Common myeloid progenitor, CD34-positive (primary cell): ENCODE results near the gene SFXN1.

Experiments
- CTCF ChIA-PET: fragments of 350-600 bp; sonication (Branson Sonifier 250); formaldehyde crosslinking; loops from one replicate; lab custom pipeline; 2021; ENCODE audit warnings: antibody characterized with exemption; lab: Charles Lee
- POLR2A ChIA-PET: fragments of 350-600 bp; sonication (Branson Sonifier 250); formaldehyde crosslinking; loops from one replicate; lab custom pipeline; 2021; ENCODE audit warnings: antibody characterized with exemption; lab: Charles Lee
- DNase-seq, 3 donors: peaks; one replicate each; pipeline versions ENCODE4 v3.0.0 to v3.0.0-alpha.2; 2013
- H3K27ac ChIP-seq, 2 experiments: 1 replicate in 1 of 2; 2 replicates in 1 of 2; pipeline ENCODE4 v1.7.0; 2013; ENCODE audit warnings: inconsistent platforms in 2 of 2, low read length in 2 of 2, mild to moderate bottlenecking in 2 of 2, low read depth in 1 of 2, moderate library complexity in 1 of 2; ENCODE audit not compliant: severe bottlenecking in 2 of 2, insufficient read depth in 1 of 2, poor library complexity in 1 of 2
- H3K27me3 ChIP-seq, 5 experiments: replicated peaks in 2 of 5; 1 replicate in 3 of 5; 2 replicates in 2 of 5; pipeline versions ENCODE4 v1.6.1 to v1.7.0; 2013; ENCODE audit warnings: low read length in 4 of 5, mild to moderate bottlenecking in 2 of 5, moderate library complexity in 2 of 5, inconsistent platforms in 1 of 5; ENCODE audit not compliant: insufficient read depth in 5 of 5, control insufficient read depth in 4 of 5
- H3K36me3 ChIP-seq, 4 experiments: 1 replicate in 2 of 4; 2 replicates in 2 of 4; pipeline versions ENCODE4 v1.6.1 to v1.7.0; 2013; ENCODE audit warnings: low read length in 3 of 4, control low read depth in 1 of 4, mild to moderate bottlenecking in 1 of 4; ENCODE audit not compliant: control insufficient read depth in 4 of 4, insufficient read depth in 4 of 4
- H3K4me1 ChIP-seq, 4 experiments: 1 replicate in 3 of 4; 2 replicates in 1 of 4; pipeline versions ENCODE4 v1.6.1 to v1.7.1; 2013; ENCODE audit warnings: low read length in 3 of 4, mild to moderate bottlenecking in 3 of 4, control low read depth in 1 of 4, inconsistent platforms in 1 of 4, moderate library complexity in 1 of 4; ENCODE audit not compliant: control insufficient read depth in 4 of 4, insufficient read depth in 4 of 4; ENCODE audit errors: control extremely low read depth in 1 of 4
- H3K4me3 ChIP-seq, 7 experiments: 1 replicate in 4 of 7; 2 replicates in 3 of 7; pipeline versions ENCODE4 v1.5.1 to v1.7.0; 2013; ENCODE audit warnings: mild to moderate bottlenecking in 7 of 7, low read length in 6 of 7, moderate library complexity in 6 of 7, inconsistent platforms in 2 of 7, low read depth in 2 of 7, control low read depth in 1 of 7; ENCODE audit not compliant: insufficient read depth in 4 of 7, control insufficient read depth in 1 of 7; ENCODE audit errors: extremely low read depth in 1 of 7
- H3K9me3 ChIP-seq, 5 experiments: 1 replicate in 4 of 5; 2 replicates in 1 of 5; pipeline versions ENCODE4 v1.6.1 to v1.7.1; 2013; ENCODE audit warnings: low read length in 4 of 5, mild to moderate bottlenecking in 2 of 5, inconsistent platforms in 1 of 5, low read depth in 1 of 5, moderate library complexity in 1 of 5; ENCODE audit not compliant: control insufficient read depth in 4 of 5, insufficient read depth in 2 of 5; ENCODE audit errors: control extremely low read depth in 1 of 5
- WGBS: methylation state at CpG from one replicate; pipeline ENCODE4 v1.1.5; 2013; ENCODE audit not compliant: insufficient coverage; 5-methylcytosine and 5-hydroxymethylcytosine counted together

SFXN1 gene

DNA sequence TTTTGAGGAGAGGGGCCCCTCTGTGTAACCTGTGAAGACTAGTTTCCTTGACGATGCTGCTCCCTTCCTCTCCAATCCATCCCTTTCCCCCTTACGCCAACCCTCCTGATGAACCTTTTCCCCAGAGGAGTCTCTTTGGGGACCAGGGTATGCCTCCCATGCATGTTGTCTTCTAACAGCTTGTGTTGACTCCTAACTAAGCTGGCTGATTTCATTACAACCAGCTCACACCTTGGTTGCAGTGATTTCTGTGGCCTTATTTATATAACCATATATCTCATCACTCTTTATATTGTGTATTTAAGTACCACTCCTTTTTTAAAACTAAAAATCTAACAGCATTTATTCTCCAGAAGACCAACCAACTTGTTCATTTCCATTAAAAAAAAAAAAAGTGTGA lies 42.5 kb downstream of the SFXN1 start:
- 100% methylated on average over 2 of the region's 2 CpGs for WGBS
- POLR2A ChIA-PET = no interaction called here

DNA sequence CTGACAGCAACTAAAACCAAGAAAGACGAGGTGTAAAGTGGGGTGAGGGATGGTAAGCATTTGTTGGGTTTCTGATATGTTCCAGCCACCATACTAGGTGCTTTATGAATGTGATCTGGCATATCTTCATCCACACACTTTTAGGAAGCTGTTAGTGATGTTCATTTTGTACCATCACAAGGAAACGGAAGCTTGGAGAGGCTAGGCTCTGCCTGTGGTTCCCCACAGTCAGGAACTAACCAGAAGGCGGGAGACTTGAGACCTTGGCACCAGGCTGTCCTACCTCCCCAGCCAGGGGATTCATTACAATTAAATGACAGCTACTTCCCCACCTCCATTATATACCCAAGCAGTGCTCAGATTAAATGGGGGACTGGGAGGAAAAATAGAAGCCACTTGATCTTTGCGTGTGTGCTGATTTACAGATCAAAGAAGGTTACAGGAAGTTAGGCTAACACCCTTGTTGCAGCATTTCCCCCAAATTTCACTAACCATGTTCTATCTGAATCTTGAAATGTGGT lies 43.0 kb downstream of the SFXN1 start:
- POLR2A ChIA-PET = no interaction called here
- no peak overlapping the region for H3K4me3 ChIP-seq
- DNase-seq = no peak
- no peaks in the 10 kb centered on the region for H3K27me3 ChIP-seq
- peaks cover 5 to 18% (median 8%) of the 10 kb centered on the region in 5 experiments for H3K9me3 ChIP-seq
- no peaks in the 10 kb centered on the region for H3K4me1 ChIP-seq
- no peak overlapping the region for H3K27ac ChIP-seq
- peaks cover 23 to 80% (median 58%) of the 10 kb centered on the region in 4 experiments for H3K36me3 ChIP-seq
- WGBS = 74% methylated on average over 2 of the region's 4 CpGs
- CTCF ChIA-PET = interaction anchor here (0.8 to 2.6 kb wide), 3 partner anchors 12 to 209 kb away, joined by 3 to 9 read pairs (median 3); no protein-coding TSS in a partner anchor

More for the DNA sequence above, 42.5 kb downstream of the SFXN1 start:
- H3K36me3 ChIP-seq = peaks cover 20 to 80% (median 58%) of the 10 kb centered on the region in 4 experiments
- H3K27ac ChIP-seq = no peak overlapping the region
- DNase-seq = no peak
- CTCF ChIA-PET = interaction anchor here (0.8 to 2.6 kb wide), 3 partner anchors 13 to 209 kb away, joined by 3 to 9 read pairs (median 3); no protein-coding TSS in a partner anchor
- H3K27me3 ChIP-seq = no peaks in the 10 kb centered on the region
- H3K4me1 ChIP-seq = no peaks in the 10 kb centered on the region
- peaks cover 5 to 18% (median 8%) of the 10 kb centered on the region in 5 experiments for H3K9me3 ChIP-seq
- H3K4me3 ChIP-seq = no peak overlapping the region

DNA sequence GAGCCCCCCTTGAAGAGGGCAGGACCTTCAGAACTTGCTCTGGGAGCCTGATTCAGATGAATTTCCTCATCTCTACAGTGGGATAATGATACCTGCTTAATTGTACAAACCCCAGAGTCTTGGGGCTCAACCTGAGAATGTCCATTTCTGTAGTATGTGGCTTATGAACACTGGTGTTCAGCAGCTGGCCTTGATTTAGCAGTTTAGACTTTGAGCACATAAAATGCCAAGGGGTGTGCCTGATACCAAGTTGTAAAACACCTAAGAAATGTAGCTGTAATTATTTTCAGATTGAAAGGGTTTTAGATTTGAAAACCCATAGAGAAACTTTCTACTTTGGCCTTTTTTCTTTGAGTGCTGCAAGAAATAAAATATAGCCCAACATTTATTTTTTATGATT lies 44.9 kb downstream of the SFXN1 start:
- H3K27me3 ChIP-seq = no peaks in the 10 kb centered on the region
- peaks cover 28 to 70% (median 51%) of the 10 kb centered on the region in 4 experiments for H3K36me3 ChIP-seq
- no peaks in the 10 kb centered on the region for H3K4me1 ChIP-seq
- POLR2A ChIA-PET = no interaction called here
- H3K4me3 ChIP-seq = no peak overlapping the region
- H3K9me3 ChIP-seq = peaks cover under 1 to 9% (median 3%) of the 10 kb centered on the region in 5 experiments
- H3K27ac ChIP-seq = no peak overlapping the region
- no peak for DNase-seq
- CTCF ChIA-PET = interaction anchor here (1.4 to 2.6 kb wide), 2 partner anchors 11 to 17 kb away, joined by 3 to 9 read pairs; no protein-coding TSS in a partner anchor

DNA sequence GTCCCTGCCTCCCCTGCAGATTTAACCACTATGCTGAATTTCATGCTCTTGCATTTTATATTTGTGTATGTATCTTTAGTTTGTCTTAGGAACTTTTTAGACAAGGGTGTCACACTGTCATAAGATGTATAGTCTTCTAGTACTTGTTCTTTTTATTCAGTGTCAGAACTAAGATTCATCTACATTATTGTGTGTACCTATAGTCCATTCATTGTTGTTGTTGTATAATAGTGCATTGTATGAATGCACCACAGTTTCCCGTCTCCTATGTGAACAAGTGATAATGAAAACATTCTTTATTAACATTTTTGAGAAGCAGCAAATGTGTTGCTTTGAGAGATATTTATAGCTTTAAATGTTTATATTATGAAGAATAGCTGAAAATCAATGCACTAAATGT lies 45.9 kb downstream of the SFXN1 start:
- Histone ChIP-seq H3K4me3 (no peak overlapping the region), H3K27me3 (no peaks in the 10 kb centered on the region), H3K4me1 (no peaks in the 10 kb centered on the region), H3K9me3 (no peaks in the 10 kb centered on the region), H3K36me3 (peaks cover 23 to 67% (median 45%) of the 10 kb centered on the region in 4 experiments), H3K27ac (no peak overlapping the region)
- CTCF ChIA-PET = interaction anchor here (0.6 to 1.4 kb wide), 3 partner anchors 18 to 274 kb away, joined by 3 read pairs; no protein-coding TSS in a partner anchor
- POLR2A ChIA-PET = no interaction called here
- WGBS = no CpG with 5 or more reads among the region's 1 CpG
- no peak for DNase-seq

DNA sequence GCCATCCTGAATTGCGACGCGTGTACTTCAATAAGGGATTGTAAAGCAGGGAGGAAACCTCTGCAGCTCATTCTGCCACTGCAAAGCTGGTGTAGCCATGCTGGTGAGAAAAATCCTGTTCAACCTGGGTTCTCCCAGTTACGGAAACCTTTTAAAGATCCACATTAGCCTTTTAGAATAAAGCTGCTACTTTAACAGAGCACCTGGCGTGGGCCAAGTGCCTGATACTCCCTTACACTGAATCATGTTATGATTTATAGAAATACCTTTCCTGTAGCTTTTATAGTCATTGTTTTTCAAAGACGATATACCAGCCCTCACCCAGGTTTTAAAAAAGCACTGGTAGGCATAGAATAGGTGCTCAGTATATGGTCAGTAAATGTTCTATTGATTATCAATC lies 48.3 kb downstream of the SFXN1 start:
- no peaks in the 10 kb centered on the region for H3K9me3 ChIP-seq
- ChIA-PET CTCF (interaction anchor here (0.8 to 1.6 kb wide), 5 partner anchors 9 to 202 kb away, joined by 3 to 6 read pairs (median 3); no protein-coding TSS in a partner anchor), POLR2A (interaction anchor here (0.5 kb wide), 1 partner anchor 74 kb away, joined by 3 read pairs; no protein-coding TSS in a partner anchor)
- H3K36me3 ChIP-seq = peaks cover 18 to 47% (median 33%) of the 10 kb centered on the region in 4 experiments
- no peak overlapping the region for H3K27ac ChIP-seq
- H3K27me3 ChIP-seq = no peaks in the 10 kb centered on the region
- H3K4me1 ChIP-seq = no peaks in the 10 kb centered on the region
- DNase-seq = no peak
- 100% methylated on average over 3 of the region's 6 CpGs for WGBS
- no peak overlapping the region for H3K4me3 ChIP-seq

DNA sequence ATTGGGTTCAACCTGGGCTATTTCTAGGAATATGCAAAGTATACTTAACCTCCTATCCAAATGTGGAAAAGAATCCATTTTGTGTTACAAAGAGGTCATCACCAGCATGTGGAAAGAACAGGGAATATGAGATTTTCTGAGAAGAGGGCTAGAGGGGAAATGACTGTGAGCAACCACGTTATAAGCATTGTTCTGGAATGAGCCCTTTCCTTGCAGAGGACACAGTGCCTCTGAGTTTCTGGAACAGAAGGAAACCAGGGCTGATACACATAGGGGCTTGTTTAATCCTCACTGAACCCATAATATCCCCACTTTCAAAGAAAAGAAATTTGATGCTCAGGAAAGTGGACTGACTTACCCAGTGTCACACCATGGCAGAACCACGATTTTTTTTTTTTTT lies 53.0 kb downstream of the SFXN1 start:
- Histone ChIP-seq H3K27me3 (peaks cover 0 to 4% (median 0%) of the 10 kb centered on the region in 5 experiments), H3K9me3 (no peaks in the 10 kb centered on the region), H3K4me3 (no peak overlapping the region), H3K36me3 (peaks cover 12 to 21% (median 14%) of the 10 kb centered on the region in 4 experiments), H3K4me1 (peaks cover 0 to 5% (median 4%) of the 10 kb centered on the region in 4 experiments), H3K27ac (no peak overlapping the region)
- ChIA-PET CTCF (interaction anchor here (1.1 to 8.3 kb wide), 6 partner anchors 14 to 197 kb away, joined by 4 to 81 read pairs (median 4); no protein-coding TSS in a partner anchor), POLR2A (no interaction called here)
- no peak for DNase-seq
- 14% methylated on average over 1 of the region's 2 CpGs for WGBS
